ENCODE data around the gene ARHGDIB. TPM values are rescaled to one million over a fixed set of nuclear protein-coding genes. Genes with fewer than 3 reads are reported as not detected.

Gene ARHGDIB
- total RNA-seq (2022) = 2.3 and 7.7 TPM in 2 replicates
- Bru-seq, nascent RNA = percentile 23 among the genes with signal in this experiment
- percentile 21 among the genes with signal in this experiment for BruChase-seq, experiment 1, labeled RNA remaining after a 6-hour chase
- percentile 15 among the genes with signal in this experiment for BruChase-seq, experiment 2, labeled RNA remaining after a 2-hour chase
- long read RNA-seq, transcript ARHGDIB-201 (6 exons, 1,256 nt) = major isoform, 8 of 8 reads
- long read RNA-seq, partial matches to known transcripts = 0 of 8 reads
- long read RNA-seq, other reads (novel, unspliced or antisense) = 0 of 8 reads

GRCh38 chr12:14961466-14962152 is at the start of gene ARHGDIB:
Gene ARHGDIB, minus strand, starts transcription at chr12:14961601. Its CDS starts 10,889 bp downstream, at chr12:14950712.
- Mint-ChIP-seq H3K36me3 (ENCODE audit: insufficient read depth, unreplicated experiment) (no peaks in the 10 kb centered on the region), H3K9me3 (ENCODE audit: unreplicated experiment) (no peaks in the 10 kb centered on the region), H3K4me1 (ENCODE audit: insufficient read depth, unreplicated experiment) (peaks cover 17% of the 10 kb centered on the region), H3K27me3 (ENCODE audit: insufficient read depth, unreplicated experiment) (no peaks in the 10 kb centered on the region), H3K27ac (ENCODE audit: low read depth, unreplicated experiment) (peak within 1 kb of the TSS; percentile 88), H3K4me3 (ENCODE audit: unreplicated experiment) (peak within 1 kb of the TSS; percentile 77)
- intact Hi-C loops (cut with micrococcal nuclease) = no loop called here
- ChIA-PET POLR2A (interaction anchor here (0.8 to 1.0 kb wide), 3 partner anchors 13 to 158 kb away, joined by 3 read pairs; partner anchors contain the start of gene C12orf60), CTCF (interaction anchor here (0.5 kb wide), 1 partner anchor 13 kb away, joined by 4 read pairs; no protein-coding TSS in a partner anchor)
- TF ChIP-seq, protein P1, sequence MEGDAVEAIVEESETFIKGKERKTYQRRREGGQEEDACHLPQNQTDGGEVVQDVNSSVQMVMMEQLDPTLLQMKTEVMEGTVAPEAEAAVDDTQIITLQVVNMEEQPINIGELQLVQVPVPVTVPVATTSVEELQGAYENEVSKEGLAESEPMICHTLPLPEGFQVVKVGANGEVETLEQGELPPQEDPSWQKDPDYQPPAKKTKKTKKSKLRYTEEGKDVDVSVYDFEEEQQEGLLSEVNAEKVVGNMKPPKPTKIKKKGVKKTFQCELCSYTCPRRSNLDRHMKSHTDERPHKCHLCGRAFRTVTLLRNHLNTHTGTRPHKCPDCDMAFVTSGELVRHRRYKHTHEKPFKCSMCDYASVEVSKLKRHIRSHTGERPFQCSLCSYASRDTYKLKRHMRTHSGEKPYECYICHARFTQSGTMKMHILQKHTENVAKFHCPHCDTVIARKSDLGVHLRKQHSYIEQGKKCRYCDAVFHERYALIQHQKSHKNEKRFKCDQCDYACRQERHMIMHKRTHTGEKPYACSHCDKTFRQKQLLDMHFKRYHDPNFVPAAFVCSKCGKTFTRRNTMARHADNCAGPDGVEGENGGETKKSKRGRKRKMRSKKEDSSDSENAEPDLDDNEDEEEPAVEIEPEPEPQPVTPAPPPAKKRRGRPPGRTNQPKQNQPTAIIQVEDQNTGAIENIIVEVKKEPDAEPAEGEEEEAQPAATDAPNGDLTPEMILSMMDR (IDR thresholded peaks at IDR 0.05; ENCODE audit: unreplicated experiment) = no peak
- BruUV-seq (replicated peaks) = no TSS peak
- peak; percentile 38 for DNase-seq (ENCODE audit: unreplicated experiment)

GRCh38 chr12:15011162-15011561 is 49.8 kb upstream of the ARHGDIB start:
- Mint-ChIP-seq H3K4me1 (ENCODE audit: insufficient read depth, unreplicated experiment) (no peaks in the 10 kb centered on the region), H3K4me3 (ENCODE audit: unreplicated experiment) (no peak overlapping the region), H3K36me3 (ENCODE audit: insufficient read depth, unreplicated experiment) (no peaks in the 10 kb centered on the region), H3K9me3 (ENCODE audit: unreplicated experiment) (no peaks in the 10 kb centered on the region), H3K27ac (ENCODE audit: low read depth, unreplicated experiment) (no peak overlapping the region), H3K27me3 (ENCODE audit: insufficient read depth, unreplicated experiment) (no peaks in the 10 kb centered on the region)
- intact Hi-C loops (cut with micrococcal nuclease) = no loop called here
- CTCF ChIA-PET = interaction anchor here (1.3 kb wide), 1 partner anchor 11 kb away, joined by 3 read pairs; no protein-coding TSS in a partner anchor
- DNase-seq (ENCODE audit: unreplicated experiment) = peak; percentile 24
- BruUV-seq (replicated peaks) = no TSS peak
- POLR2A ChIA-PET = no interaction called here
- TF ChIP-seq, protein P1 (IDR thresholded peaks at IDR 0.05; ENCODE audit: unreplicated experiment) = no peak

- no TSS peak for BruUV-seq (replicated peaks)
- POLR2A ChIA-PET = no interaction called here
- DNase-seq (ENCODE audit: unreplicated experiment) = no peak
- Mint-ChIP-seq H3K9me3 (ENCODE audit: unreplicated experiment) (no peaks in the 10 kb centered on the region), H3K4me1 (ENCODE audit: insufficient read depth, unreplicated experiment) (no peaks in the 10 kb centered on the region), H3K4me3 (ENCODE audit: unreplicated experiment) (no peak overlapping the region), H3K36me3 (ENCODE audit: insufficient read depth, unreplicated experiment) (no peaks in the 10 kb centered on the region), H3K27ac (ENCODE audit: low read depth, unreplicated experiment) (no peak overlapping the region), H3K27me3 (ENCODE audit: insufficient read depth, unreplicated experiment) (no peaks in the 10 kb centered on the region)
- CTCF ChIA-PET = interaction anchor here (0.7 to 2.0 kb wide), 4 partner anchors 10 to 214 kb away, joined by 3 to 7 read pairs (median 4); partner anchors contain the start of gene RERG
- intact Hi-C loops (cut with micrococcal nuclease) = no loop called here
- TF ChIP-seq, protein P1 (IDR thresholded peaks at IDR 0.05; ENCODE audit: unreplicated experiment) = no peak
Measured at GRCh38 chr12:15007551-15007950, 46.1 kb upstream of the ARHGDIB start.

GRCh38 chr12:15005064-15005463 is 43.7 kb upstream of the ARHGDIB start:
- Mint-ChIP-seq H3K27ac (ENCODE audit: low read depth, unreplicated experiment) (no peak overlapping the region), H3K4me1 (ENCODE audit: insufficient read depth, unreplicated experiment) (peaks cover 10% of the 10 kb centered on the region), H3K9me3 (ENCODE audit: unreplicated experiment) (no peaks in the 10 kb centered on the region), H3K36me3 (ENCODE audit: insufficient read depth, unreplicated experiment) (no peaks in the 10 kb centered on the region), H3K27me3 (ENCODE audit: insufficient read depth, unreplicated experiment) (no peaks in the 10 kb centered on the region), H3K4me3 (ENCODE audit: unreplicated experiment) (no peak overlapping the region)
- no peak for DNase-seq (ENCODE audit: unreplicated experiment)
- intact Hi-C loops (cut with micrococcal nuclease) = no loop called here
- ChIA-PET CTCF (interaction anchor here (1.2 kb wide), 1 partner anchor 9 kb away, joined by 3 read pairs; no protein-coding TSS in a partner anchor), POLR2A (interaction anchor here (1.0 kb wide), 1 partner anchor 214 kb away, joined by 4 read pairs; no protein-coding TSS in a partner anchor)
- TF ChIP-seq, protein P1 (IDR thresholded peaks at IDR 0.05; ENCODE audit: unreplicated experiment) = no peak
- no TSS peak for BruUV-seq (replicated peaks)

All from MCF 10A (cell line).